ENCODE results near the gene RPL7A.
"Not testable (repeated sequence)": the region's sequence is repeated elsewhere in the genome, so short reads cannot be mapped to it uniquely, and the experiment has no call there.

RPL7A gene

GRCh38 chr9:133391449-133391848 lies 43.4 kb downstream of the RPL7A start:
- DNase-seq; CTCF ChIA-PET; POLR2A ChIA-PET; H3K36me3 ChIP-seq (ENCODE audit: control insufficient read depth in 4 of 4, insufficient read depth in 4 of 4, low read length in 3 of 4); H3K27me3 ChIP-seq (replicated peaks in 2 of 5; ENCODE audit: control insufficient read depth in 4 of 5, insufficient read depth in 5 of 5, low read length in 4 of 5); H3K27ac ChIP-seq (ENCODE audit: insufficient read depth in 1 of 2, low read depth in 1 of 2, low read length in 2 of 2, poor library complexity in 1 of 2, severe bottlenecking in 2 of 2); H3K4me3 ChIP-seq (ENCODE audit: control insufficient read depth in 1 of 7, extremely low read depth in 1 of 7, insufficient read depth in 4 of 7, low read depth in 2 of 7, low read length in 6 of 7); H3K4me1 ChIP-seq (ENCODE audit: control extremely low read depth in 1 of 4, control insufficient read depth in 4 of 4, insufficient read depth in 4 of 4, low read length in 3 of 4); H3K9me3 ChIP-seq (ENCODE audit: control extremely low read depth in 1 of 5, control insufficient read depth in 4 of 5, insufficient read depth in 2 of 5, low read depth in 1 of 5, low read length in 4 of 5): not testable (repeated sequence)
- no CpG with 5 or more reads among the region's 4 CpGs for WGBS (ENCODE audit: insufficient coverage)

- H3K36me3 ChIP-seq (ENCODE audit: control insufficient read depth in 4 of 4, insufficient read depth in 4 of 4, low read length in 3 of 4); H3K27me3 ChIP-seq (replicated peaks in 2 of 5; ENCODE audit: control insufficient read depth in 4 of 5, insufficient read depth in 5 of 5, low read length in 4 of 5); H3K4me1 ChIP-seq (ENCODE audit: control extremely low read depth in 1 of 4, control insufficient read depth in 4 of 4, insufficient read depth in 4 of 4, low read length in 3 of 4); CTCF ChIA-PET; H3K27ac ChIP-seq (ENCODE audit: insufficient read depth in 1 of 2, low read depth in 1 of 2, low read length in 2 of 2, poor library complexity in 1 of 2, severe bottlenecking in 2 of 2); POLR2A ChIA-PET; H3K4me3 ChIP-seq (ENCODE audit: control insufficient read depth in 1 of 7, extremely low read depth in 1 of 7, insufficient read depth in 4 of 7, low read depth in 2 of 7, low read length in 6 of 7); H3K9me3 ChIP-seq (ENCODE audit: control extremely low read depth in 1 of 5, control insufficient read depth in 4 of 5, insufficient read depth in 2 of 5, low read depth in 1 of 5, low read length in 4 of 5); DNase-seq: not testable (repeated sequence)
- WGBS (ENCODE audit: insufficient coverage): no CpG with 5 or more reads among the region's 3 CpGs
These were observed 44.3 kb downstream of the RPL7A start for GRCh38 chr9:133392308-133392707.

GRCh38 chr9:133393399-133393798 lies 45.4 kb downstream of the RPL7A start:
- Histone ChIP-seq H3K4me1 (ENCODE audit: control extremely low read depth in 1 of 4, control insufficient read depth in 4 of 4, insufficient read depth in 4 of 4, low read length in 3 of 4) (peaks cover 0 to 4% (median 0%) of the 10 kb centered on the region in 4 experiments), H3K9me3 (ENCODE audit: control extremely low read depth in 1 of 5, control insufficient read depth in 4 of 5, insufficient read depth in 2 of 5, low read depth in 1 of 5, low read length in 4 of 5) (no peaks in the 10 kb centered on the region), H3K4me3 (ENCODE audit: control insufficient read depth in 1 of 7, extremely low read depth in 1 of 7, insufficient read depth in 4 of 7, low read depth in 2 of 7, low read length in 6 of 7) (no peak overlapping the region), H3K27ac (ENCODE audit: insufficient read depth in 1 of 2, low read depth in 1 of 2, low read length in 2 of 2, poor library complexity in 1 of 2, severe bottlenecking in 2 of 2) (no peak overlapping the region), H3K36me3 (ENCODE audit: control insufficient read depth in 4 of 4, insufficient read depth in 4 of 4, low read length in 3 of 4) (no peaks in the 10 kb centered on the region), H3K27me3 (replicated peaks in 2 of 5; ENCODE audit: control insufficient read depth in 4 of 5, insufficient read depth in 5 of 5, low read length in 4 of 5) (no peaks in the 10 kb centered on the region)
- POLR2A ChIA-PET: no interaction called here
- CTCF ChIA-PET: interaction anchor here (0.6 kb wide), 1 partner anchor 9 kb away, joined by 3 read pairs; no protein-coding TSS in a partner anchor
- no peak for DNase-seq
- WGBS (ENCODE audit: insufficient coverage): 100% methylated on average over 3 of the region's 3 CpGs

- H3K36me3 ChIP-seq (ENCODE audit: control insufficient read depth in 4 of 4, insufficient read depth in 4 of 4, low read length in 3 of 4): no peaks in the 10 kb centered on the region
- no peaks in the 10 kb centered on the region for H3K27me3 ChIP-seq (replicated peaks in 2 of 5; ENCODE audit: control insufficient read depth in 4 of 5, insufficient read depth in 5 of 5, low read length in 4 of 5)
- no peak overlapping the region for H3K4me3 ChIP-seq (ENCODE audit: control insufficient read depth in 1 of 7, extremely low read depth in 1 of 7, insufficient read depth in 4 of 7, low read depth in 2 of 7, low read length in 6 of 7)
- no peak for DNase-seq
- 63% methylated on average over 3 of the region's 8 CpGs for WGBS (ENCODE audit: insufficient coverage)
- POLR2A ChIA-PET: no interaction called here
- H3K4me1 ChIP-seq (ENCODE audit: control extremely low read depth in 1 of 4, control insufficient read depth in 4 of 4, insufficient read depth in 4 of 4, low read length in 3 of 4): peaks cover 0 to 4% (median 0%) of the 10 kb centered on the region in 4 experiments
- no peaks in the 10 kb centered on the region for H3K9me3 ChIP-seq (ENCODE audit: control extremely low read depth in 1 of 5, control insufficient read depth in 4 of 5, insufficient read depth in 2 of 5, low read depth in 1 of 5, low read length in 4 of 5)
- CTCF ChIA-PET: interaction anchor here (1.3 kb wide), 1 partner anchor 37 kb away, joined by 3 read pairs; no protein-coding TSS in a partner anchor
- H3K27ac ChIP-seq (ENCODE audit: insufficient read depth in 1 of 2, low read depth in 1 of 2, low read length in 2 of 2, poor library complexity in 1 of 2, severe bottlenecking in 2 of 2): no peak overlapping the region
These were observed 46.8 kb downstream of the RPL7A start for GRCh38 chr9:133394687-133395271.

- WGBS (ENCODE audit: insufficient coverage): 48% methylated on average over 13 of the region's 14 CpGs
- no peaks in the 10 kb centered on the region for H3K9me3 ChIP-seq (ENCODE audit: control extremely low read depth in 1 of 5, control insufficient read depth in 4 of 5, insufficient read depth in 2 of 5, low read depth in 1 of 5, low read length in 4 of 5)
- ChIA-PET CTCF (interaction anchor here (1.3 to 2.0 kb wide), 4 partner anchors 9 to 92 kb away, joined by 3 to 6 read pairs (median 4); no protein-coding TSS in a partner anchor), POLR2A (no interaction called here)
- no peak overlapping the region for H3K4me3 ChIP-seq (ENCODE audit: control insufficient read depth in 1 of 7, extremely low read depth in 1 of 7, insufficient read depth in 4 of 7, low read depth in 2 of 7, low read length in 6 of 7)
- peaks cover 0 to 4% (median 0%) of the 10 kb centered on the region in 4 experiments for H3K4me1 ChIP-seq (ENCODE audit: control extremely low read depth in 1 of 4, control insufficient read depth in 4 of 4, insufficient read depth in 4 of 4, low read length in 3 of 4)
- H3K36me3 ChIP-seq (ENCODE audit: control insufficient read depth in 4 of 4, insufficient read depth in 4 of 4, low read length in 3 of 4): peaks cover 0 to 5% (median under 1%) of the 10 kb centered on the region in 4 experiments
- DNase-seq: no peak
- no peaks in the 10 kb centered on the region for H3K27me3 ChIP-seq (replicated peaks in 2 of 5; ENCODE audit: control insufficient read depth in 4 of 5, insufficient read depth in 5 of 5, low read length in 4 of 5)
- H3K27ac ChIP-seq (ENCODE audit: insufficient read depth in 1 of 2, low read depth in 1 of 2, low read length in 2 of 2, poor library complexity in 1 of 2, severe bottlenecking in 2 of 2): no peak overlapping the region
These were observed 48.9 kb downstream of the RPL7A start for GRCh38 chr9:133396952-133397351.

GRCh38 chr9:133397370-133397769 lies 49.4 kb downstream of the RPL7A start:
- Histone ChIP-seq H3K36me3 (ENCODE audit: control insufficient read depth in 4 of 4, insufficient read depth in 4 of 4, low read length in 3 of 4) (peaks cover 0 to 5% (median 4%) of the 10 kb centered on the region in 4 experiments), H3K4me3 (ENCODE audit: control insufficient read depth in 1 of 7, extremely low read depth in 1 of 7, insufficient read depth in 4 of 7, low read depth in 2 of 7, low read length in 6 of 7) (no peak overlapping the region), H3K9me3 (ENCODE audit: control extremely low read depth in 1 of 5, control insufficient read depth in 4 of 5, insufficient read depth in 2 of 5, low read depth in 1 of 5, low read length in 4 of 5) (no peaks in the 10 kb centered on the region), H3K4me1 (ENCODE audit: control extremely low read depth in 1 of 4, control insufficient read depth in 4 of 4, insufficient read depth in 4 of 4, low read length in 3 of 4) (peaks cover 0 to 4% (median 0%) of the 10 kb centered on the region in 4 experiments), H3K27ac (ENCODE audit: insufficient read depth in 1 of 2, low read depth in 1 of 2, low read length in 2 of 2, poor library complexity in 1 of 2, severe bottlenecking in 2 of 2) (no peak overlapping the region), H3K27me3 (replicated peaks in 2 of 5; ENCODE audit: control insufficient read depth in 4 of 5, insufficient read depth in 5 of 5, low read length in 4 of 5) (no peaks in the 10 kb centered on the region)
- ChIA-PET CTCF (interaction anchor here (0.6 to 2.0 kb wide), 5 partner anchors 10 to 112 kb away, joined by 3 to 6 read pairs (median 4); no protein-coding TSS in a partner anchor), POLR2A (no interaction called here)
- WGBS (ENCODE audit: insufficient coverage): 87% methylated on average over 5 of the region's 6 CpGs
- no peak for DNase-seq

GRCh38 chr9:133397895-133398294 lies 49.9 kb downstream of the RPL7A start:
- WGBS (ENCODE audit: insufficient coverage): 77% methylated on average over 8 of the region's 9 CpGs
- Histone ChIP-seq H3K4me3 (ENCODE audit: control insufficient read depth in 1 of 7, extremely low read depth in 1 of 7, insufficient read depth in 4 of 7, low read depth in 2 of 7, low read length in 6 of 7) (no peak overlapping the region), H3K36me3 (ENCODE audit: control insufficient read depth in 4 of 4, insufficient read depth in 4 of 4, low read length in 3 of 4) (peaks cover 0 to 10% (median 6%) of the 10 kb centered on the region in 4 experiments), H3K9me3 (ENCODE audit: control extremely low read depth in 1 of 5, control insufficient read depth in 4 of 5, insufficient read depth in 2 of 5, low read depth in 1 of 5, low read length in 4 of 5) (no peaks in the 10 kb centered on the region), H3K27ac (ENCODE audit: insufficient read depth in 1 of 2, low read depth in 1 of 2, low read length in 2 of 2, poor library complexity in 1 of 2, severe bottlenecking in 2 of 2) (no peak overlapping the region), H3K4me1 (ENCODE audit: control extremely low read depth in 1 of 4, control insufficient read depth in 4 of 4, insufficient read depth in 4 of 4, low read length in 3 of 4) (peaks cover 0 to 4% (median 0%) of the 10 kb centered on the region in 4 experiments), H3K27me3 (replicated peaks in 2 of 5; ENCODE audit: control insufficient read depth in 4 of 5, insufficient read depth in 5 of 5, low read length in 4 of 5) (no peaks in the 10 kb centered on the region)
- CTCF ChIA-PET: interaction anchor here (0.6 to 2.0 kb wide), 6 partner anchors 10 to 112 kb away, joined by 3 to 6 read pairs (median 4); no protein-coding TSS in a partner anchor
- no peak for DNase-seq
- POLR2A ChIA-PET: no interaction called here
